ENCODE measurements around the gene MSI2.

Gene MSI2

DNA sequence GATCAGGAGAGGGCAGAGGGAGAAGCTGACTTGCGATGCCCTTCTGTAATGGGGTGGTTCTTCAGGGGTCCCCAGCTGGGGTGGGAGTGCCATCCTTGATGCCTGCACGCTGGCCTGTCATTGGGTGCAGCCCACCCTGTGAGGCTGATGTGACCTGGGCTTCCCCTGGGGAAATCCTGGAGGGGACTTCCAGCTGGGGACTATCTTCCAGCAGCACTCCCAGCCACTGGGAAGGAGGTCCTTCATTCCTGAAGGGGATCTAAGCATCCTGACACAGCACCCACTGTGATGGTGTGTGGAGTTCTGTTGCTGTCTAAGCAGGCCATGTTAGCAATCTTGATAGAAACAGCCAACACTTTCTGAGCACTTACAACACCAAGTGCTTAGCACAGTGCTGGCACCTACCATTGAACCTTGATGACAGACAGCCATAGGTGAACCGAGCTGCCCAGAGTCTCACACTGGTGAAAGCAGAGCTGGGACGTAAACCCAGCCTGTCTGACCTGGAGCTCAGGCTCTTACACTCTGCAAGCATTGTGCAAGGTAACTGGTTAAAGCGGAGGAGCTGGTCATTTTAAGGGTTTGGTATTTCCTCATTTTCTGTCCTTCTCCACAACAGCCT lies 277.5 kb downstream of the MSI2 start:
- no peak for DNase-seq

DNA sequence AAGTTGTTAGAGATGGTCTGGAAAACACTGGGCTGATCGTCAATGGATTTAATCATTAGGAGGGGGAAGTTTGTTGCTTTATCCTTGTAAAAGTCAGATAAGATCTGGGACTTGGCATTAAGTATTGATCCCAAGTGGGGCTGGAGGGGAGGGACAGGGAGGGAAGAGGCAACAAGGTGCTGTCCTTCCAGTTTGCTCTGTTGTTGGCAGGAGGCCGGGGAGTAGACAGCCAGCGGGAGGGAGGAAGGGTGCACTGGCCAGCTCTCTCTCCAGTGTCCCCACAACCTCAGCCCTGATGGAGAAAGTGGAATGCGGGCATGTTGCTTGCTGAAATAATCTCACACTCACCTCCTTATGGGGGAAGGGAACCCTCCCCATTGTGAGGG lies 278.5 kb downstream of the MSI2 start:
- no peak for DNase-seq

DNA sequence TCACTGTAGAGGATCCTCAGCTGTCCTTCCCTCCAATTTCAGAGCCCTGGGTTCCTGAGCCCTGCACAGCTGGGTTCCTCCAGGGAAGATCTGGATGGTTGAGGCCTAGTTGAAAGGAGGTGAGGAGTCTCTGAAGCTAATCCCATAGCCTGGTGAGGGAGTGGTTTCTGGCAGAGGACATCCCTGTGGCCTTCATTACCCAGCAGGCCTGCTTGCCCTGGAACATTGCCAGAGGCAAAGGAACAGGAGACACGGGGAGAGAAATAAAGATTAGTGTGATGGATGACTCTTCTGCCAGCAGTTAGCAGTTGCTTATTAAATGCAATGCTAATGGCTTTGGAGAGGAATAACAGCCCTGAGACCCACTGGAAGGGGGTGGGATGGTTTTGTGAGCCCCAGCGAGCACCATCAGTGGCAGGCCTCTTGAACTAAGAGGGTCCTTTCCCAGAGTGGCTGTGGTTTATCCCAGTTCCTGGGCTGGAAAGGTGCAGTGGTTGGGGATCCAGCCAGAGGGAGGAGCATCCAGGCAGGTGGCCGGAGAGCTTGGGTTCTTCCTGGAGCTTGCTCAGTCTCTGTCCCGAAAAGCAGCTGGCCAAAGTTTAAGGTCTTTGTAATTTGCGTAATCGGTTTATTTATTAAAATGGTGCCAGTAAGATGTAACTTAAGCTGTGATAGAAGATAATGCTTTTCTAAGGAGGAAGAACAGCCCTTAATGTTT lies 279.1 kb downstream of the MSI2 start:
- no peak for DNase-seq

DNA sequence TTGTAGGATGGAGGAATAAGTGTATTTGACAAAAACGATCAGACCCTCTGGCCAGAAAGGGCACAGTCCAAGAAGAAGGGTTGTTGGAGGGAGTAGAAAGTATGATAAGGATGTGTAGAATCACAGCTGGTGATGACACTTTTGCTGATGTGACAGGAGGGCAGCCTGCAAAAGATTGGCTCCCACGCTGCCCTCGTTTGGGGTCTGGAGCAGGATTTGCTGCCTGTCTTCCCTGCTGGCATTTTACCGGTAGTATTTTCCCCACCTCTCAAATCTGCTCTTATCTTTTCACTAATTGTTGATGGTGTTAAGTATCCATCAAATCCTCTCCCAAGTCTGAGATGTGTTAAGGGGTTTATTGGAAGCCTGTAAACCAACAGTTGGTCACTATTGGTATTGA lies 280.0 kb downstream of the MSI2 start:
- DNase-seq: no peak

DNA sequence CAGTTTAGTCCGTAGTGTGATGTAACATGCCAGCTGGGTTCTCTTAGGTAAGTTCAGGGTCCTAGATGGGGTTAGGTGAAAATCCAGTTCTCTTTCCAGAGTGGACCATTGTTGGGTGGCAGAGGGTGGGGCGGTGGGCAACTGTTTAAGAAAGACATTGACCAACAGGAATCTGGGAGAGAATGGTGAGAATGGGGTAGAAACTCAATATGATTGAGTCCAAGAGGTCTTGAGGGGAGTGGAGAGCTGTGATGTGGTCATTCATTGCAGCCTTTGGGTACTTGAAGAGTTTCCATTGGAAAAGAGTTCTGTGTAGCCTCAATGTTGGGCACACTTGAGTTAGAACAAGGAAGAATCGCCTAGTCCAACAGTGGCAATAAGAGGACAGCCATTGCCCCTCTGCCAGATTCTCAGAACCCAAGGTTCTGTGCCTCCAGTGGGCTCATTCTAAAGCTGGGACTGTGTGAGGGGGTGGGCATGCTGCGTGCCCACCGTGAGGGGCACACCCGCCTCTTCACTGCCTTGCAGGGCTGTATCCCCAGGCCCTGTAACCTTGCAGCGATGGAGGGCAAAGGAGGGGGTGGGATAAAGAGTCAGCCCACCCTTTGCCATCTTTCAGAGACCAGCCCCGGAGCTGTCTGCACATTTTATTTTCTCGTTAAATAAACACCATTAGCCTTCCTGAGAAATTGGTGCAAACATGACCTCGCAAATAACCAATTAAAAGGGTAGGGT lies 280.6 kb downstream of the MSI2 start:
- no peak for DNase-seq

DNA sequence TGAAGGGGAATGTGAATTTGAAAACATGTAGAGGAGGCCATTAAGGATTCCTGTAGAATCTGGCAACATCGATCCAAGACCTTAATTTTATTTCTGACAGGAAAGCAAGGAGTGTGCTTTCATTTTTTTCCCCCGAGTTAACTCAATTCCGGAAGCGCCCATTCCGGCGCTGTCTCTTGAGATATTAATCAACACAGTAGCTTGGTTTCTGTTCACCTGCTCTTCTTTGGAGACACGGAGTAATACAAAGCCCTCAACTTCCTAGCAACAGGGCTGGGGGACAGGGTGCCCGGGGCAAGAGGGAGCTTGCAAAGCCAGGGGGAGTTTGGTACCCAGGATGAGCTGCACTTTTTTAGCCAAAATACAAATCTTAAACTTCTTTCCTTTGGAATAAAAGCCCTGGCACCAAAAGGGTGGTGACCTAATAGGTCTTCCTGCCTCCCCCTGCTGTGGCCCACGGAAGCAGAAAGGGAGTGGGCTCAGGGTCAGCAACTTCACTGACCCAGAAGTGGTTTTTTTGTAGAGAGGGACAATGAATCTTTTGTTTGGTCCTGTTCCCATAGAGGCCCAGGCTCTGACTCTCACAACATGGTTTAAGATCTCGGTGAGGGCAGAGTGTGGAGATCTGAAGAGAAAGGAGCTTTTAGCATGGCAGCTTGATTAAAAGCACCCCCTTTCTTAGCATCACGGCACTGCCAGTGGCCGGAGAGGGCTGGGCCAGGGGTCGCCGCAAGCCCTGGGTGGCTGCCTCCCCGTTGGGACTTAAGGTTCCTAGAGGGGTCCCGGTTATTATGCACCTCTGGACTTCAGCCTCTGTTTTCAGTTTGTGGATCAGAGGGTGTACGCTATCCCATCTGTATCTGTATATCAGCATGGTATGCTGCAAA lies 281.4 kb downstream of the MSI2 start:
- DNase-seq: no peak

DNA sequence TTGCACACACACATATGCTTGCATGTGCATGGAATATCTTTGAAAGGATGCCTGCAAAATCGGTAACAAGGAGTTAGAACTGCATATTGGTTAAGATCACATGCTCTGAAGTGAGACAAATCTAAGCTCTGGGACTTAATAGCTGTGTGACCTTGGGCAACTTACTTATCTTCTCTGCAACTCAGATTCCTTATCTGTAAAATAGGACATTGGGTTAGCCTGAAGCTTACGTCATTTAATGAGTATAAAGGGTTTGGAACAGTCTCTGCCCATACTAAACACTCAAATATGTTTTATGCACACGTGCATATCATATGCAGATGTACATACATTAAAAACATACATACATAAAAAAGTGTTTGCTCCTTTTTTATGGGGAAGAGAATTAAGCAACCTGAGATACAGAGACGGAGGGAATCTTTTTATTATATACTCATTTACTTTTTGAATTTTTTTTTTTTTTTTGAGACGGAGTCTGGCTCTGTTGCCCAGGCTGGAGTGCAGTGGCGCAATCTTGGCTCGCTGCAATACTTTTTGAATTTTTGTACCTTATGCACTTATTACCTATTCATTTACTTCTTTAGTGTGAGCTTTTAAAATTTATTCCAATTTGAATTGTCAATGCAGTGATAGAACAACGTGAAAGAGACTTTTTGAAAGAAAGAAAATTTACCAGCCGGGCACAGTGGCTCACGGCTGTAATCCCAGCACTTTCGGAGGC lies 282.6 kb downstream of the MSI2 start:
- DNase-seq: no peak

DNA sequence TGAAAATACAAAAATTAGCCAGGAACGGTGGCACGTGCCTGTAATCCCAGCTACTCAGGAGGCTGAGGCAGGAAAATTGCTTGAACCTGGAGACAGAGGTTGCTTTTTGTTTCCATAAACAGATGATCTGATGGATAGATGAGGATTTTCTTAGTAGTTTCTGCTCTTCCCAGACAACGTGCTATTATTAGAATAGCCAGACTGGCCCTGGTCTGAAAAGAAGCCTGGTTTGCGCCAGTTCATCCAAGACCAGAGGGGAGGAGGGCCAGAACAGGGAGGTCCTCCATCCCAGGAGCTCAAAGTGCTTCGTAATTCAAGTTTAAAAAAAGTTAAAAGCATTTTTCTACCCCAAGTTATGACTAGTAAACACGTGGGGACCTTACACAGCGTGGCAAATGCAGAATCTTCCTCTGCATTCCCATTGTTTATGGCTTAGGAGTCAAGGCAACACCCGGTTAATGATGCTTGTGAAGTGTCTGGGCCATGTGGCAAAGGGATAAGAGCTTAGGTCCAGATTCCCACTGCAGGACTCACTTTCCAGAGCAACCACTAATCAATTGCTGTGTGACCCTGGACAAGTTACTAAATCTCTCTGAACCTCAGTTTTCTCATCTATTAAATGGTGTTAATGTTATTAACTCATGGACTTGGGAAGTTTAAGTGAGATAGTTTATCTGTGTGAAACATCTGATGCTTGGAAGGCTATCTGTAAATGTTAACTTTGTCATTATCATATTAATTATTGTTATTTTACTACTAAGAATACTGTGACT lies 283.4 kb downstream of the MSI2 start:
- DNase-seq: no peak

DNA sequence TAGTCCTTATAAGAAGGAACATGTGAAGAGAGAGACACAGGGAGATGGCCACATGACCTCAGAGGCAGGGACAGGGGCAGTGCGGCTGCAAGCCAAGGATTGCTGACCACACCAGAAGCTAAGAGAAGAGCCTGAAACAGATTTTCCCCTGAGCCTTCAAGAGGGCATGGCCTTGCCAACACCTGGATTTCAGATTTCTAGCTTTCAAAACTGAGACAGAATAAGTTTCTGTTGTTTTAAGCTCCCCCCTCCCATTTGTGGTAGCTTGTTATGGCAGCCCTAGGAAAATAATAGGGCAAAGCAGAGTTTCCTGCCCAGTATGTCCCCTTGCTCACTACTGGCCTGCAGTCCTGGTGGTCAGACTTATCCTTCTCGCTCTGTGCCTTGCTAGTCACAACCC lies 284.3 kb downstream of the MSI2 start:
- DNase-seq: no peak

DNA sequence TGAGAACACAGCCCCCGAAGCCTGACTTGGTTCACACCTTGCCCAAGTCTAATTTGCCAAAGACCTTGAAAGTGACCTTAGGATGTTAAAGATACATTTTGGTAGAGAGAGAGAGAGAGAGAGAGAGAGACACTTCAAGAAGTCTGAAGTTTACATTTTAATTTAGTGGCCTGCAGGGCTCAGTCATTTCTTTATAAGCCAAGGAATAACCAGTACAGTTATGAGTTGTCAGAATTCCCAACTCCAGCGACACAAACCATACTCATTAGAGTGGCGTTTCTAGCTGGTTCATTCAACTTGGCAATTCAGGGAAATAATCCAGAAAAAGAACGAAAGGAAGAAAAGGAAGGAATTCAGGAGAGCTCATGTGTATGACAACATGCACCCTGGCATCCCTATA lies 284.7 kb downstream of the MSI2 start:
- no peak for DNase-seq

DNA sequence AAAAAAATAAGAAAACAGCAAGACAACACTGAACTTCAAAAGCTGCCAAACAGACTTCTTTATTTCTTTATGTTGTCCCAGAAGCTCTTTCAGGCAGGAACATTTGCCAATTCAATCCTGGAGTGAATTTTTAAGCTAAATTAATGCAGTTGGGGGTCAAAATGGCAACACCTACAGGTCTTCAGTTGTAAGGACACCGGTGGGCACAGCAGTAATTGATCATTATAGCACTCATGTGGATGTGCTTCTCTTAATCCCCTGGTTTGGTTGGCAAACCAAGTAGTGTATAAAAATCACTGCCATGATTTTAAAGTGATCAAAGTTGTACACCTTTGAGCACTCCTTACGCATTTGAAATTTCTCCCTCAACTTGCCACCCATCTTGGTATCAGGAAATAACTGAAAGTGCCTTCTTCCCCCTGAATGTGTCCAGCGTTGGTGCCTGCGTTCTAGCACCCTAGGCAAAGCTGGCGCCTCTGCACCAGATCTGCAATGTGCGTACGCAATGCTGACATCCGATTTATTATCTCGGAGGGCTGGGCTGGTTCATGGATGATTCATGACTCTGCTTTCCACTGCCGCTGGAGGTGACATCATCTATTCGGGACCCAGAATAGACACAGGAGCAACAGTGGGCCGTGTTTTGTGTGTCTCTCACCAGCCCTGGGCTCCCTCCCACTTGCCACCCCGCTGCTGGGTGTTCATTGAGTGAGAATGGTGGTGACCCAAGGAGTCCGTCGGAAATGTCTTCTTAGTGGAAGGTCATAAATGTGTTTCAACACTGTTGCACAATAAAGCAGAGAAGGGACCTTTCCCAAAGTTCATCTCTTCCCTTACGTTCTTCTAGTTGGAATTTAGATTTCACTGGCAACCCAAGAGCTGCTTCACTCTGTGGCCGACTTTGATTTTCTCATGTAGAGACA lies 285.4 kb downstream of the MSI2 start:
- no peak for DNase-seq

DNA sequence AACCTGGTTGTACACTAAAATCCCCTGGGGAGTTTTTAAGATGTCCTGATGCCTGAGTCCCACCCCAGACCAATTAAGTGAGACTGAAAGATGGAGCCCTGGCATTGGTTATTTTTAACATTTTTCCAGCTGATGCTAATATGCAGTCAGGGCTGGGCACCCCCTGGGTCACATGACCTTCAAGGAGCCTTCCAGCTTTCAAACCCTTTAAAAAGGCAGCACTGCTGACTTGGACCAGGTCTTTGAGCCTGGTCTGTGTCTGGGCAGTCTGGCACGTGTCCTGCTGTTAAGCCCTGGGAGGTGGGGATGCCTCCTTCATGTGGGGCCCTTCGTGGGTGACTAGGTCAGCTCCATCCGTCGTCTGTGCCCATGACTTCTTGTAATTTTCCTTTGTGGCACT lies 286.2 kb downstream of the MSI2 start:
- DNase-seq: no peak

DNA sequence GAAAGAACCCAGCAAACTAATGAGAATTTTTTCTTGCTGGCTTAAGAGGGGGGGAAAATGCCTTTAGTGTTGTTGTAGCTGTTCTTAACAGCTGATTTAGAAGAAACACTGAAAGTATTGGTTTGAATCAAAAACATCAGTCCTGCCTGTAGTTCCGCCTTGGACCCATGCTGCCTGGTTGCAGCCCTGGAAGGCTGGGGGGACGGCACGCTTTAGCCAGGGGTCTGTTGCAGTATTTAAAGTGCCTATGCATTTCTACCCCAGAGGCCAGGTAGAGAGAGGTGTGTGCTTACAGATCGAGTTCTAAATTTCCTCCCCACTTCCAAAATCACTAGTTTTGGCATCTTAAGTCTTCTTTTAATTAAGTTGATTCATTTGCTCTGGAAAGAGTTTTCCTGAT lies 286.9 kb downstream of the MSI2 start:
- DNase-seq: no peak

DNA sequence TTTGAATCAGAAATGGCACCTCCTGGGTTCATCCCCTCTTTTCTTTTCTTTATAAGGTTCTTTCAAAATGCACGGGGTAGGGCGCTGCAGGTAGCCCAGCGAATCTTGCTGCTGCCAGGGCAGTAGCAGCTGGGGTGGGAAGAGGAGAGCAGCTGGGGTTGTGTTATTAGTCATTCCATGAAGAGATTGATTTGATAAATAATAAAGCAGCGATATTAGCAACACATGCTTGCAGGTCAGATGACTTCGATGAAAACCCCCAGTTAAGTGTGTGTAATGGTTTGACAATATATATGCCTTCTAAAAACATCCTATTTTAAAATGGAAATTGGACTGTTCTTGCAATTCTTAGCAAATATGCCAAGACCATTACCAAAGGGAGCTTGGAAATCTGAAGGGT lies 288.1 kb downstream of the MSI2 start:
- peak; percentile 41 for DNase-seq

DNA sequence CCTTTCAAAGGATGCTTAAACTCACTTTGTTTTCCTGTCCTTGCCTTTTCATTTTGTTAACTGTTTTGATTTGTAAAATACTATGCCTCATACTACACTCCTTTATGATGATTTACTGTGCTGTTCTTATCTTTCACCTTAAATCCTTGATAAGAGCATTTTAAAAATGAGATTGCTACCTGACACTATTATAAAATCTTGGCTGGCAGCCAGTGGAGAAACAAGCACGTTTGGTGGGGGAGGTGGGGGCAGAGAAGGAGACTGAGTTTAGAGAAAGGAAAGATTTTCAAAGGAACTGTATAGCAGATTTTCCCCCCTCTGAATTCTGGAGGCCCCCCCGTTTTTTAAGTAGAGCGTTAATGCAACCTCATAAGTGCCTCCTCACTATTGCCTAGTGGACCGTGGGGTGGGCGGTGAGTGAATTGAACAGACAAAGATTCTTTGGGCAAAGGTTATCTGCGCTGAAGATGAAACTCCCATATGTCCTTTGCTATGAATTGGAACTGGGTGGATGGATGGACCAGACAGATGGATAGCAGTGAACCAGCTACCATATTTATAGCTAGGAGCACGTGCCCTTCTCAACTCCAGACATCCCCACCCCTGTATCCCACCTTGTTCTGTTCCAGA lies 288.6 kb downstream of the MSI2 start:
- DNase-seq: no peak

DNA sequence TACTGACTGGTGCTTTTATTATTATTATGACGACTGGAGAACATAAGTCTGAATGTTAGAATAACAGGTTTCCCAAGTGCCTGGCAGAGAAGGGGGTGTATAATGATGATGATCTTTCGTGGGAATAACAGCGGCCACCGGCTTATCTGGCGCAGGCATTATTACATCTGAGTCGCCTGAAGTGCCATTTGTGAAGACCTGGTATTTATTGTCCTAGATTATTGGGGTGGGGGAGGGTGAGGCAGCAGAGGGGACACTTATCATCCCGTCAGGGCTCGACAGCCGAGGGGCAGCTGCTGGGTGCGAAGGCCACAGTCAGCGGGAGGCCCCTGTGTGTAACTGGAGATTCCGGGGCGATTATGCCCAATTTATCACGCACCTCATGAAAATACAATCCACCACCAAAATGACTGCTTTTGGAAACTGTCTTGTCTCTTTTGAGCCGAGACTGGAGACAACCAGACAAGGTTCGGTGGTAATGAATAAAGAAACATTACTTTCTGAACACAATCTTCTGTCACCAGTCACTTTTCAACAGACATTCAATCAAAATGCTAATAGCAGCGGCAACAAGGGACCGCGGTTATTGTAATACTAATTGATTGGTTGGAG lies 289.5 kb downstream of the MSI2 start:
- peak; percentile 91 for DNase-seq

DNA sequence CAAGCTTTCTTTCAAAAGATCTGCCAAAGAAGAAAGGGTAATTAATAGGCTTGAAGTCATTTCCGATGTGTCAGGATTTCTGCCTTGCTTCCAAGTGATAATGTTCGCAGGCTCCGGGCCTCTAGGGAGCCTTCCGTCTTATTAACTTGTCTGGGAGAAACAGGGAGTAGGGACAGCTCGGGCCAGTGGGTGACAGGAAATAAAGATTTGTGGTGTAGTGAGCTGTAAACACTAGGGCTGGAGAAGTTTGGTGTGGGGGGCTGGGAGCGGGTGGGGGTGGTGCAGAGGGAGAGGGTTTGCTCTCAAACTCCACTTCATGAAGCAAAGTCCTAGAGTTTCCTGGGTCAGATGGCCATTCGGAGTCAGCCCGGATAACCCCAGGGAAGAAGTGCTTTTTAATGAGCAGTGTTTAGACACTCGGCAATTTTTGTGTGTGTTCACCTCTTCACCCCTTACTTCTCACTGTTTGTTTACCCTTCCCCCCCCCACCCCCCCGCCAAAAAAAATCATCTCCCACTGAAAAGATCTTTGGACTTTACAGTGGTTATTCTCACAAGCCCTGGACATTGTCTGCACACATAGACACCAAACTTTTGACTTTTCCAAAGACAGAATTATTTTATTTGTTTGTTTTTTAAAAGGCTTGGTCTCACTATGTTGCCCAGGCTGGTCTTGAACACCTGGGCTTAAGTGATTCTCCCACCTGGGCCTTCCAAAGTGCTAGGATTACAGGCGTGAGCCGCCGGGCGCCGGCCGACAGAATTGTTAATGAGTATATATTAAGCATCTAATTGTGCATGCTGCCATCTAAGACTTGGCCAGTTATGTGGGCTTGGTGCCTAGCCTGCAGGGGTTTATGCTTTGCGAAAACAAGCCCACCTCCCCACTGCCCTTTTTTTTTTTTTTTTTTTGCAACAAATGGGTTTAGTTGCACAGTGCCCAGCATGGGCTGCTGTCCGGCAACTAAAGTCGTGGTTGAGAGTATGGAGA lies 292.4 kb downstream of the MSI2 start:
- DNase-seq: no peak

DNA sequence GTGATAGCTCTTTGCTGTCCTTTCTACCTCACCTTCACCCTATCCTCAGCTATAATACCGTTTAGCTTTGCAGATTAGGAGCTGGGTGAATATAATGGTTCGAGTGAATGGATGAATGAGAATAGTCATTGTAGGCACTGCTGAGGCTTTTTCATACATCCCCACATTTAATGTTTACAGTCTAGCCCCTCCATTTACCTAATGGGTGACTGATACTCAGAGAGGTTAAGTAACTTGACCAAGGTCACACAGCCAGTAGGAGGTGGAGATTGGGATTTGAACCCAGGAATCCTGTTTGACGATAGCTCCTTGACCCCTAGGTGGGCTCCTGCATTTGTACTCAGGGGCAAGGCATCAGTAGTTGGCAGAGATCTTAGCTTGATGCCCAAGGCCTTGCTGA lies 293.1 kb downstream of the MSI2 start:
- DNase-seq: no peak
